ENCODE measurements around the gene NR2F2.

GRCh38 chr15:96306321-96306720, 24.2 kb upstream of the NR2F2 start:
- TF ChIP-seq EZH2 (IDR thresholded peaks at IDR 0.05; ENCODE audit: low read length) (no peak), CTCF (optimal IDR thresholded peaks at IDR 0.05 in 1 of 3, IDR thresholded peaks at IDR 0.05 in 1 of 3, conservative IDR thresholded peaks at IDR 0.05 in 1 of 3; ENCODE audit: extremely low read depth in 1 of 3, insufficient read depth in 2 of 3, low read length in 3 of 3) (no peak)

All from keratinocyte (primary cell).